GM18499 (cell line): ENCODE data around the gene GMPPB.

Experiments
- ATAC-seq: cut with Tn5 transposase; IDR thresholded peaks from one replicate; pipeline ENCODE4 v1.9.1; 2021; ENCODE audit warnings: moderate number of reproducible peaks; ENCODE audit not compliant: insufficient read depth, unreplicated experiment

GMPPB gene

GRCh38 chr3:49732597-49732996 lies 8.8 kb upstream of the GMPPB start:
- no peak for ATAC-seq

- no peak for ATAC-seq
Measured at GRCh38 chr3:49729966-49730609, 6.3 kb upstream of the GMPPB start.

GRCh38 chr3:49727924-49728361 lies 4.2 kb upstream of the GMPPB start:
- ATAC-seq: no peak

- ATAC-seq: no peak
Measured at GRCh38 chr3:49727154-49727923, 3.6 kb upstream of the GMPPB start.

- no peak for ATAC-seq
Measured at GRCh38 chr3:49725906-49726681, 2.3 kb upstream of the GMPPB start.

- no peak for ATAC-seq
Measured at GRCh38 chr3:49724586-49724985, 835 bp upstream of the GMPPB start.

GRCh38 chr3:49723296-49723627 lies 489 bp downstream of the GMPPB start:
- ATAC-seq: no peak

GRCh38 chr3:49722896-49723295 lies 855 bp downstream of the GMPPB start:
- ATAC-seq: no peak

- ATAC-seq: no peak
Measured at GRCh38 chr3:49721896-49722781, 1.6 kb downstream of the GMPPB start.

GRCh38 chr3:49721596-49721895 lies 2.2 kb downstream of the GMPPB start:
- no peak for ATAC-seq

- ATAC-seq: no peak
Measured at GRCh38 chr3:49720855-49721595, 2.7 kb downstream of the GMPPB start.

- peak; percentile 40 for ATAC-seq
Measured at GRCh38 chr3:49719214-49719884, 4.4 kb downstream of the GMPPB start, which contains the start of gene AMIGO3. TSS of gene AMIGO3 (minus strand) at chr3:49719684. CDS start at chr3:49719465, 219 bp downstream.

- ATAC-seq: no peak
Measured at GRCh38 chr3:49718858-49719213, 4.9 kb downstream of the GMPPB start.

GRCh38 chr3:49717959-49718857 lies 5.5 kb downstream of the GMPPB start:
- no peak for ATAC-seq

GRCh38 chr3:49717211-49717958 lies 6.4 kb downstream of the GMPPB start:
- no peak for ATAC-seq

GRCh38 chr3:49716691-49717210 lies 7.0 kb downstream of the GMPPB start:
- ATAC-seq: no peak

- ATAC-seq: no peak
Measured at GRCh38 chr3:49716169-49716568, 7.6 kb downstream of the GMPPB start.
